Spleen (tissue), 7 donors: Measurements from ENCODE around the gene SLC9A4.
"Not testable (repeated sequence)": the region's sequence is repeated elsewhere in the genome, so short reads cannot be mapped to it uniquely, and the experiment has no call there.

ENCODE experiments used
- CTCF ChIP-seq, 11 experiments: fragments of 200-600 bp in 7 of 11; fragments of 450-650 bp in 4 of 11; sonication (generic) in 4 of 11; IDR thresholded peaks in 8 of 11; conservative IDR thresholded peaks in 3 of 11; 1 replicate in 7 of 11; 2 replicates in 4 of 11; pipeline versions ENCODE4 v1.4.0 to v1.8.0; 2016 to 2021; ENCODE audit warnings: antibody characterized with exemption in 11 of 11, inconsistent platforms in 4 of 11, mild to moderate bottlenecking in 1 of 11
- POLR2AphosphoS5 ChIP-seq, 3 donors: sonication (generic); formaldehyde crosslinking; IDR thresholded peaks; one replicate each; pipeline ENCODE4 v1.5.1; 2017; ENCODE audit warnings: antibody characterized with exemption in 3 of 3
- donor health status: DM: no; HTN: no; CAD: no; lungs with moderate emphysema.
- donor health status: DM: no; HTN: no; CAD: no.
- donor health status: DM: no; HTN: no; CAD: no.

- TF ChIP-seq CTCF (IDR thresholded peaks at IDR 0.05 in 8 of 11, conservative IDR thresholded peaks at IDR 0.05 in 3 of 11); POLR2AphosphoS5 (IDR thresholded peaks at IDR 0.05): not testable (repeated sequence)
Observed at GRCh38 chr2:102562542-102562941, 89.5 kb downstream of the SLC9A4 start.
